Thyroid gland (tissue), 4 donors: ENCODE data around the gene B4GALNT3. TPM values are rescaled to one million over a fixed set of nuclear protein-coding genes. Genes with fewer than 3 reads are reported as not detected.

Experiments
- DNase-seq, 2 donors: peaks; one replicate each; pipeline ENCODE4 v3.0.0-alpha.2; 2019
- H3K27ac ChIP-seq, 3 donors: fragments of 200-600 bp; sonication (generic); 1 replicate in 2 of 3; 2 replicates in 1 of 3; pipeline ENCODE4 v1.5.1; 2016 to 2019; ENCODE audit warnings: mild to moderate bottlenecking in 1 of 3, moderate library complexity in 1 of 3
- H3K27me3 ChIP-seq: fragments of 200-600 bp; sonication (generic); one replicate; pipeline ENCODE4 v1.5.1; 2019
- H3K36me3 ChIP-seq, 2 donors: fragments of 200-600 bp; sonication (generic); one replicate each; pipeline ENCODE4 v1.5.1; 2016 to 2019
- H3K4me1 ChIP-seq, 2 donors: fragments of 200-600 bp; sonication (generic); one replicate each; pipeline ENCODE4 v1.5.1; 2017 to 2019
- H3K4me3 ChIP-seq, 3 donors: fragments of 200-600 bp; sonication (generic); replicated peaks in 1 of 3; 1 replicate in 2 of 3; 2 replicates in 1 of 3; pipeline ENCODE4 v1.5.1; 2016; ENCODE audit warnings: mild to moderate bottlenecking in 1 of 3
- H3K9me3 ChIP-seq: fragments of 200-600 bp; sonication (generic); one replicate; pipeline ENCODE4 v1.5.1; 2017
- CTCF ChIP-seq, 6 experiments: fragments of 200-600 bp in 3 of 6; fragments of 450-650 bp in 3 of 6; sonication (generic) in 3 of 6; IDR thresholded peaks; one replicate each; pipeline ENCODE4 v1.5.1; 2016 to 2019; ENCODE audit warnings: antibody characterized with exemption in 6 of 6, mild to moderate bottlenecking in 2 of 6, inconsistent platforms in 1 of 6, moderate library complexity in 1 of 6
- POLR2A ChIP-seq, 2 donors: fragments of 450-650 bp; IDR thresholded peaks; one replicate each; pipeline ENCODE4 v1.6.1; 2017; ENCODE audit warnings: antibody characterized with exemption in 2 of 2, mild to moderate bottlenecking in 2 of 2, moderate library complexity in 1 of 2
- WGBS, 2 donors: methylation state at CpG; one replicate each; pipeline ENCODE4 v1.1.5; 2017; 5-methylcytosine and 5-hydroxymethylcytosine counted together
- intact Hi-C: fragments of 100-400 bp; cut with DNase I; formaldehyde crosslinking; loops from one replicate; pipeline ENCODE4 v1.15.1; 2023
- total RNA-seq, 4 donors: library from RNA; depleted of rRNA; stranded (reverse); fragments of >200 nt; gene quantifications; one replicate each; pipeline ENCODE4 v1.2.3, GENCODE V29; 2016

B4GALNT3 gene
- total RNA-seq, 4 donors from 2014 or later = 3.9 to 6.6 (median 5.6) TPM

DNA sequence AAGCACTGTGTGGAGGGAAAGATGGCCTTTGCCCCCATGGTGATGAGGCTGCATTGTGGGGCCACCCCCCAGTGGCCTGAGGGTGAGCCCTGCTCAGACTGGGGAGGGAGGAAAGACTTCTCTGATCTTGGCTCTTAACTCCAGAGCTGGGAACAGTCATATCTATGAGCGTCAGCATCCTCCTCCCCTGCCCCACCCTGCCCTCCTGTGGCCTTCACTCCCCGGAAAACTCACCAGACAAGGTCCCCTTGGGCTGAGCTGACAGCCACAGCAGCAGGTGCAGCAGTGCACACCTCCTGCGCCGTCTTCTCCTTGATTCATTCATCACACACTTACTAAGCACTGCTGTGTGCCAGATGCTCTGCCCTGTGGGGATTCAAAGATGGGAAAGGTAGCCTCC is 98.8 kb downstream of the B4GALNT3 start:
- Histone ChIP-seq H3K9me3 (no peaks in the 10 kb centered on the region), H3K4me1 (no peaks in the 10 kb centered on the region), H3K27ac (no peak overlapping the region), H3K4me3 (no peak overlapping the region), H3K36me3 (no peaks in the 10 kb centered on the region), H3K27me3 (no peaks in the 10 kb centered on the region)
- 91 to 93% methylated on average over 4 of the region's 4 CpGs for WGBS, 2 donors
- DNase-seq = no peak
- intact Hi-C loops = no loop called here
- TF ChIP-seq POLR2A (IDR thresholded peaks at IDR 0.05) (no peak), CTCF (IDR thresholded peaks at IDR 0.05) (no peak)

GRCh38 chr12:559208-559905 is 99.6 kb downstream of the B4GALNT3 start:
- intact Hi-C loops = no loop called here
- Histone ChIP-seq H3K4me3 (no peak overlapping the region), H3K9me3 (no peaks in the 10 kb centered on the region), H3K4me1 (no peaks in the 10 kb centered on the region), H3K27me3 (no peaks in the 10 kb centered on the region), H3K36me3 (no peaks in the 10 kb centered on the region), H3K27ac (no peak overlapping the region)
- 85 to 92% methylated on average over 17 to 21 of the region's 21 CpGs for WGBS, 2 donors
- no peak for TF ChIP-seq CTCF (IDR thresholded peaks at IDR 0.05)
- no peak for TF ChIP-seq POLR2A (IDR thresholded peaks at IDR 0.05)
- DNase-seq = no peak

GRCh38 chr12:559906-560455 is 100.2 kb downstream of the B4GALNT3 start:
- WGBS, 2 donors = 87% methylated on average over 14 of the region's 14 CpGs
- no peak for DNase-seq
- no peak overlapping the region for H3K27ac ChIP-seq
- intact Hi-C loops = loop anchor here (10.0 kb wide), 1 partner anchor 535 kb away; no protein-coding TSS in a partner anchor
- TF ChIP-seq POLR2A (IDR thresholded peaks at IDR 0.05) = no peak
- no peak for TF ChIP-seq CTCF (IDR thresholded peaks at IDR 0.05)
- H3K27me3 ChIP-seq = no peaks in the 10 kb centered on the region
- H3K36me3 ChIP-seq = no peaks in the 10 kb centered on the region
- H3K9me3 ChIP-seq = no peaks in the 10 kb centered on the region
- no peaks in the 10 kb centered on the region for H3K4me1 ChIP-seq
- H3K4me3 ChIP-seq = no peak overlapping the region

DNA sequence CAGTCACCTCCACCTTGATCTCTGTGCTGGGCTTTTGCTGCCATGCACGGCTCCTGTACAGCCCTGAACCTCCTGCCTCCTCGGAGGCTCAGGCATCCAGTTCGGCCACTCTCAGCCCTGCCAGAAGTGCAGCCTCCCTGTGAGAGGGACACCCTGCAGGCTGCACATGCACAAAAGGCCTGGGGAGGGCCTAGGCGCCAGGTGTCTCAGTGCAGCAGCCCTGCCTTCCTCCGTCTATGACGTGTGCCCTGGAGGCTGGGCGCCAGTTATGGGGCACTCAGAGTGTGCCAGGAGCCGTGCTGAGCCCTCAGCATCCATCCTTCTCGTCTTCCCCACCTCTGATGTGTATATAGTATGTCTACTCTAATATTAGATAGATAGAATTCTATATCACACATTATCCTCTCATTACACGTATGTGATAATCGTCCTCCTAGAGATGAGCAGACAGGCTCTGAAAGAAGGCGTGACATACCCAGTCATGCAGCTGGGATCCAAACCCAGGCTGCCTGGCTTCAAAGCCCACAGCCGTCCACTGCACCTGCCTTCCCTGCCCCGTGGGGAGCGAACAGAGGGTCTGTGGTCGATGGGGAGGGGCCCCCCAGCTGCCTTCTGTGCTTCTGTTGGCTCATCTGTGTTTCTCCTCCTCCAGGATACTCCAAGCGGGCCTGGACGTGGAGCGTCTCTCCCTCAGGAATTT is 101.1 kb downstream of the B4GALNT3 start:
- no peak for TF ChIP-seq CTCF (IDR thresholded peaks at IDR 0.05)
- no peak for TF ChIP-seq POLR2A (IDR thresholded peaks at IDR 0.05)
- Histone ChIP-seq H3K4me3 (no peak overlapping the region), H3K4me1 (no peaks in the 10 kb centered on the region), H3K9me3 (no peaks in the 10 kb centered on the region), H3K27ac (no peak overlapping the region), H3K36me3 (no peaks in the 10 kb centered on the region), H3K27me3 (no peaks in the 10 kb centered on the region)
- intact Hi-C loops = loop anchor here (10.0 kb wide), 1 partner anchor 534 kb away; no protein-coding TSS in a partner anchor
- WGBS, 2 donors = 84 to 88% methylated on average over 17 to 18 of the region's 19 CpGs
- DNase-seq = no peak

DNA sequence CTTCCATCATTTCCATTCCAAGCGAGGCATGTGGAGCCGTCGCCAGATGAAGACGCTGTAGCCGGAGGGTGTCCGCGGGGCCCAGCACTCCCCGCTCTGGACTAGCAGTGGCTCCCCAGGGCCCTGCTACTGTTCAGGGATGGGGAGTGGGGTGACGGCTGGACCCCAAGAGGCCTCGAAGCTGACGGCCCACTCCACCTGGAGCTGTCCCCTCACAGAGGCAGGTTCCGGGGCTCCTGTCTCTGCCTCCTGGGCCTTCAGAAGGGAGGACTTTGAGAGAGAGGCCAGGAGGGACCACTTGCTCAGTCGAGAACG is 101.6 kb downstream of the B4GALNT3 start:
- no peak for TF ChIP-seq POLR2A (IDR thresholded peaks at IDR 0.05)
- TF ChIP-seq CTCF (IDR thresholded peaks at IDR 0.05) = no peak
- WGBS, 2 donors = 91 to 92% methylated on average over 4 to 14 of the region's 14 CpGs
- H3K4me1 ChIP-seq = no peaks in the 10 kb centered on the region
- H3K27me3 ChIP-seq = no peaks in the 10 kb centered on the region
- no peak overlapping the region for H3K4me3 ChIP-seq
- DNase-seq = no peak
- H3K27ac ChIP-seq = no peak overlapping the region
- no peaks in the 10 kb centered on the region for H3K36me3 ChIP-seq
- no peaks in the 10 kb centered on the region for H3K9me3 ChIP-seq
- intact Hi-C loops = loop anchor here (10.0 kb wide), 1 partner anchor 533 kb away; no protein-coding TSS in a partner anchor
